ENCODE data around the gene DEPP1. TPM values are rescaled to one million over a fixed set of nuclear protein-coding genes. Genes with fewer than 3 reads are reported as not detected.

DEPP1 gene
- total and polyA plus RNA-seq, 2 donors (not counting 3 experiments of a cell fraction or from before 2014, with no cell fraction given), result 364 to 951 TPM

GRCh38 chr10:44950326-44951225 lies 28.0 kb downstream of the DEPP1 start:
- ChIA-PET POLR2A (no interaction called here), CTCF (interaction anchor here (2.4 kb wide), 1 partner anchor 17 kb away, joined by 8 read pairs; no protein-coding TSS in a partner anchor)
- Histone ChIP-seq H4K20me1 (replicated peaks; ENCODE audit: control insufficient read depth, extremely low read depth, insufficient read depth, low read length) (no peaks in the 10 kb centered on the region), H3K36me3 (ENCODE audit: control insufficient read depth in 2 of 2, extremely low read depth in 1 of 2, insufficient read depth in 2 of 2, low read length in 2 of 2) (no peaks in the 10 kb centered on the region), H3K4me3 (replicated peaks in 1 of 3; ENCODE audit: insufficient read depth in 1 of 3, low read depth in 1 of 3, low read length in 3 of 3) (no peak overlapping the region), H3K4me1 (ENCODE audit: control insufficient read depth, extremely low read depth, insufficient read depth, low read length) (no peaks in the 10 kb centered on the region), H3K4me2 (ENCODE audit: insufficient read depth, low read length) (no peak overlapping the region), H3K27ac (ENCODE audit: insufficient read depth, low read depth, low read length) (no peak overlapping the region), H3K9ac (replicated peaks; ENCODE audit: extremely low read depth, insufficient read depth, low read length) (no peak overlapping the region), H3K27me3 (ENCODE audit: control insufficient read depth in 2 of 2, insufficient read depth in 2 of 2, low read length in 2 of 2) (peaks cover 0 to 4% of the 10 kb centered on the region in 2 experiments), H3K79me2 (ENCODE audit: control insufficient read depth, insufficient read depth, low read length) (no peaks in the 10 kb centered on the region), H2AFZ (ENCODE audit: low read depth, low read length) (no peak overlapping the region), H3K9me1 (replicated peaks; ENCODE audit: control insufficient read depth, extremely low read depth, insufficient read depth, low read length) (no peaks in the 10 kb centered on the region), H3K9me3 (replicated peaks; ENCODE audit: control insufficient read depth, insufficient read depth, low read length) (no peaks in the 10 kb centered on the region)
- BruUV-seq (replicated peaks), result no TSS peak
- no peak for FAIRE-seq
- intact Hi-C loops (cut with micrococcal nuclease) (no loop called here), dilution Hi-C loops (cut with MboI; ENCODE audit: extremely low pct_ligation_motif_present, low sequenced_read_pairs) (no loop called here)
- no peak for TF ChIP-seq GATA2 (IDR thresholded peaks at IDR 0.05; ENCODE audit: insufficient read depth, insufficient read length, low read depth, low read length)
- TF ChIP-seq FOS (IDR thresholded peaks at IDR 0.05; ENCODE audit: borderline replicate concordance, insufficient read depth, low read length), result no peak
- TF ChIP-seq POLR2AphosphoS5 (IDR thresholded peaks at IDR 0.05; ENCODE audit: insufficient read depth, low read depth, low read length), result no peak
- TF ChIP-seq POLR2A (IDR thresholded peaks at IDR 0.05; ENCODE audit: low read depth, low read length), result no peak
- no peak for TF ChIP-seq MYC (IDR thresholded peaks at IDR 0.05; ENCODE audit: low read depth, low read length)
- TF ChIP-seq JUN (IDR thresholded peaks at IDR 0.05; ENCODE audit: borderline replicate concordance, insufficient read depth, insufficient read length, low read depth), result no peak
- no peak for TF ChIP-seq MAX (IDR thresholded peaks at IDR 0.05; ENCODE audit: insufficient read depth, insufficient read length)
- no peak for DNase-seq (ENCODE audit: low read depth, low spot score)
